Eye (tissue), 1 donor: ENCODE results near the gene ZNF726.
"Not testable (repeated sequence)": the region's sequence is repeated elsewhere in the genome, so short reads cannot be mapped to it uniquely, and the experiment has no call there.

Experiments
- DNase-seq: peaks from one replicate; pipeline ENCODE4 v3.0.0-alpha.2; 2015

The ZNF726 gene

GRCh38 chr19:23914402-23915286 is at the start of gene ZNF726:
Gene ZNF726 (plus strand): TSS chr19:23914886. CDS start chr19:23914995, 109 bp downstream.
- DNase-seq, result peak; percentile 98

GRCh38 chr19:23867895-23868294 is 46.8 kb upstream of the ZNF726 start:
- no peak for DNase-seq

- no peak for DNase-seq
These were observed 46.1 kb upstream of the ZNF726 start for GRCh38 chr19:23868630-23869029.

- DNase-seq, result no peak
These were observed 42.3 kb upstream of the ZNF726 start for GRCh38 chr19:23872282-23872919.

GRCh38 chr19:23876261-23876660 is 38.4 kb upstream of the ZNF726 start:
- DNase-seq, result no peak

GRCh38 chr19:23876756-23877155 is 37.9 kb upstream of the ZNF726 start:
- not testable (repeated sequence) for DNase-seq

- peak; percentile 3 for DNase-seq
These were observed 32.2 kb upstream of the ZNF726 start for GRCh38 chr19:23882493-23882892.

- no peak for DNase-seq
These were observed 30.3 kb upstream of the ZNF726 start for GRCh38 chr19:23884363-23884762.

- no peak for DNase-seq
These were observed 27.0 kb upstream of the ZNF726 start for GRCh38 chr19:23887642-23888041.

GRCh38 chr19:23896096-23896495 is 18.6 kb upstream of the ZNF726 start:
- not testable (repeated sequence) for DNase-seq

GRCh38 chr19:23896912-23897311 is 17.8 kb upstream of the ZNF726 start:
- DNase-seq, result no peak

- no peak for DNase-seq
These were observed 13.3 kb upstream of the ZNF726 start for GRCh38 chr19:23901360-23901759.

GRCh38 chr19:23904406-23904805 is 10.3 kb upstream of the ZNF726 start:
- DNase-seq, result no peak

- DNase-seq, result no peak
These were observed 8.9 kb upstream of the ZNF726 start for GRCh38 chr19:23905771-23906170.

- DNase-seq, result no peak
These were observed 7.9 kb upstream of the ZNF726 start for GRCh38 chr19:23906835-23907234.

- no peak for DNase-seq
These were observed 6.5 kb upstream of the ZNF726 start for GRCh38 chr19:23908165-23908564.

- no peak for DNase-seq
These were observed 5.5 kb upstream of the ZNF726 start for GRCh38 chr19:23909222-23909621.

- DNase-seq, result no peak
These were observed 755 bp upstream of the ZNF726 start for GRCh38 chr19:23913931-23914330.

- no peak for DNase-seq
These were observed 2.3 kb downstream of the ZNF726 start for GRCh38 chr19:23916991-23917390.

- peak; percentile 8 for DNase-seq
These were observed 3.2 kb downstream of the ZNF726 start for GRCh38 chr19:23917856-23918255.

GRCh38 chr19:23925285-23925684 is 10.6 kb downstream of the ZNF726 start:
- DNase-seq, result no peak

- DNase-seq, result no peak
These were observed 18.2 kb downstream of the ZNF726 start for GRCh38 chr19:23932878-23933277.

GRCh38 chr19:23937031-23937430 is 22.3 kb downstream of the ZNF726 start:
- not testable (repeated sequence) for DNase-seq

- no peak for DNase-seq
These were observed 28.7 kb downstream of the ZNF726 start for GRCh38 chr19:23943411-23943810.
